Stimulated activated CD4-positive, alpha-beta T cell treated with anti-CD3 and anti-CD28 coated beads, Interleukin-2, amount 100 ng/mL, for 24 hours (primary cell): ENCODE data around the gene GLT1D1.

ENCODE experiments used
- DNase-seq, 2 donors: peaks; one replicate each; pipeline ENCODE4 v3.0.0-alpha.2; 2020

Gene GLT1D1

DNA sequence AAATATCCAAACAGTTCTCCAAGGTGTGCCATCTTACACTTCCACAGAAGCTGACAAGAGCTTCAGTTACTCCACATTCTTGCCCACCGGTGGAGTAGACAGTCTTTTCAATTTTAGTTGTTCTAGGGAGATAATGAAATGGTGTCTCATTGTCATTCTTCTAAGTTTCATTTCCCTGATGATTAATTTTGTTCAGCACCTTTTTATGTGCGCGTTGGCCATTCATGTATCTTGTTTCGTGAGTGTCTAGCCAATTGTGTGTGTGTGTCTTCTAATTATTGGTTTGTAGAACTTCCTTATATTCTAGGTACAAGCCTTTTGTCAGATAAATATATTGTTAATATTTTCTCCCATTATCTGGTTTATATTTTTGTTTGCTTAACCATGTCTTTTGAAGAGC, 63.1 kb downstream of the GLT1D1 start:
- no peak for DNase-seq

GRCh38 chr12:128918481-128919260, 65.4 kb downstream of the GLT1D1 start:
- no peak for DNase-seq

GRCh38 chr12:128920468-128920867, 67.2 kb downstream of the GLT1D1 start:
- no peak for DNase-seq

DNA sequence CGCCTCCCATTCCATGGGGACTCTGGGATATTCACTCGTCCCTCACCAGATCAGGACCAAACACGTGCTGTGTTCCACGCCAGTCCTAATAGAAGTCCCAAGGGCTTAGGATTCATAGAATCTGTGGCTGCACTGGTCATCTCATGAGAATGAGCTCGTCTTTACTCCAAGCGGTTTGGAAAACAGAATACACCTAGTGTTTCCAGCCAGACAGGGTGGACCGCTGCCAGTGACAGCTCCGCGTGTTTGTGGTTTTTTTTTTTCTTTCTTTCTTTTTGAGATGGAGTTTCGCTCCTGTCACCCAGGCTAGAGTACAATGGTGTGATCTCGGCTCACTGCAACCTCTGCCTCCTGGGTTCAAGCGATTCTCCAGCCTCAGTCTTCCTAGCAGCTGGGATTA, 75.1 kb downstream of the GLT1D1 start:
- DNase-seq = no peak

GRCh38 chr12:128929057-128929456, 75.8 kb downstream of the GLT1D1 start:
- DNase-seq = no peak

- no peak for DNase-seq
Observed at GRCh38 chr12:128930606-128931005, 77.3 kb downstream of the GLT1D1 start.

- no peak for DNase-seq
Observed at GRCh38 chr12:128932521-128932920, 79.2 kb downstream of the GLT1D1 start.

- no peak for DNase-seq
Observed at GRCh38 chr12:128933039-128933438, 79.8 kb downstream of the GLT1D1 start.

DNA sequence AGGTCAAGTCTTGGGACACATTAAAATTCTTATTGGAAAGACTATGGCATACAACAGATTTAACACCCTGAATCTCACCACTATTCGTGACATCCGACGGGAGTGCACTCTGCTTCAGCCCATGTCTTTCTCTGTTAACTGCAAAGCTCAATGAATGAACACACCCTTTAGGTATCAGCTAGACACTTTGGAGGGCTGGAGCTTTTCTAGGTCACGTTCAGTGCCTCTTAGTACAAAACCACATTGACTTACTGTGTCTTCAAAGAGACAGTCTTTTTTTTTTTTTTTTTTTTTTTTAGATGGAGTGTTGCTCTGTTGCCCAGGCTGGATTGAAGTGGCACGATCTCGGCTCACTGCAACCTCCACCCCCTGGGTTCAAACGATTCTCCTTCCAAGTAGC, 80.6 kb downstream of the GLT1D1 start:
- DNase-seq = no peak

DNA sequence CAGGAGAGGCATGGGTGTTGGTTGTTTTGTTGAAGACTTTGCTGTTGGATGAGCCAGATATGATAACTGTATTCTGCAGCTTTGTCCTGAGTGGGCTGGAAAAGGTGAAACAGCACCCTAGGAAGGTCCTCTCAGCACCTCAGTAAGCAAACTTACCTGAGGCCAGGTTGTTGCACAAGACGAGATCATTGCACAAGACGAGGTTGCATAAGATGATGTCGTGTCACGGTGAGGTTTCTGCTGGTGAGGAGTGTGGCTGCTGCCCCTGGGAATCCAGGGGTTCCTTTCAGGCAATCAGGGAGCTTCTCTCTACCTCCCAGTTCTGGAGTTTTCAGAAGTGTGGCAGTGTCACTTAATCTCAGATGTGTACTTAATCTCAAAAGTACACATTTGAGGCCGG, 85.6 kb downstream of the GLT1D1 start:
- no peak for DNase-seq

DNA sequence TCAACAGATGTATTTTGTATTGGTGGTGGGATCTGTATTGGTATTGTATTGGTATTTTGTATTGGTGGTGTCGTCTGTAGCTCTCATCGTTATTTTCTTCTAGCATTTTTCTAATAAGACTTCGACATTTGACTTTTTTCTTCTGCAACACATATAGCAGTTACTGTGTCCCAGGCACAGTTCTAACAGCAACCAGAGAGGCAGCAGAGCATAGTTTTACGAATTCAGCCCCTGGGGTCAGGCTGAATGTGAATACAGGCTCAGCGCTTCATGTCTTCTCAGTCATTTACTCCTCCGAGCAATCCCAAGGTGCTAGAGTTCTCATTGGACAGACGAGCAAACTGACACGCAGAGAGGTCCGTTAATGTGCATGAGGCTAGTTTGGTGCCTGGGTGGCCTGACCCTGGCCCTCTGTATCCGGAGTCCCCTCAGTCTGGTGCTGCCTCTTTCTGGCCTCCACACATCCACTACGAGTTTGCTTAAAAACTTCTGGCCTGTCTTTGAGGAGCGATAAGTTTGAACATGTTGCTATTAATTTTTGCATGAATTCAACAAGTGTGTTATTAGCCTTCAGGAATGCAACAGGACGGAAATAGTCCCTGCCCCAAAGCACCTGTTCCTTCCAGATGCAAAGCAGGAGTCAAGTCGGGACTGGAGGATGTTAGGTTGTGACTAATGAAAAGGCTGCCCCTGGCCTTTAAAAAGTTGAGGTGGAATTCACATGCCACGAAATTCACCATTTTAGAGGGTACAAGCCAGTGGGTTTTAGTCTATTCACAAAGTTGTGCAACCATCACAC, 87.0 kb downstream of the GLT1D1 start:
- no peak for DNase-seq

- DNase-seq = no peak
Observed at GRCh38 chr12:128940974-128941373, 87.7 kb downstream of the GLT1D1 start.

DNA sequence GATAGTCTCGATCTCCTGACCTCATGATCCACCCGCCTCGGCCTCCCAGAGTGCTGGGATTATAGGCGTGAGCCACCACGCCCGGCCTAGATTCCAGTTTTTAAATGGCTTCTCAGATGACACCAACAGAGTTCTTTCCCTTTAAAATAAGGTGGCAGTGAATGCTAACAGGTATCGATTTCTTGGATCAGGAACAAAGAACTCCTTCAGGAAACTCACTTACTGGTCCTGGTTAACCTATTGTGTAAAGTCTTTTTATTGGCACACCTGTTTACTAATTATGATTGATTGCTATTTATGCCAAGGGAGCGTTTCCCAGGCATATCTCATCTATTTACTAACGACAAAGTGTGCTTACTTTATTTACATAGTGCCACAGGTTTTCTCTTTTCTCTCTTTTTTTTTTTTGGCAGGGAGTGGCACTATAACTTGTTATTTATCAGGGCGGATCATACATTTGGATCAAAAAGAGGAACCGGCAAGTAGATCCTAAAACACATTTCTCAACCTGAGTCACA, 89.7 kb downstream of the GLT1D1 start:
- no peak for DNase-seq

GRCh38 chr12:128944956-128945355, 91.7 kb downstream of the GLT1D1 start:
- no peak for DNase-seq

DNA sequence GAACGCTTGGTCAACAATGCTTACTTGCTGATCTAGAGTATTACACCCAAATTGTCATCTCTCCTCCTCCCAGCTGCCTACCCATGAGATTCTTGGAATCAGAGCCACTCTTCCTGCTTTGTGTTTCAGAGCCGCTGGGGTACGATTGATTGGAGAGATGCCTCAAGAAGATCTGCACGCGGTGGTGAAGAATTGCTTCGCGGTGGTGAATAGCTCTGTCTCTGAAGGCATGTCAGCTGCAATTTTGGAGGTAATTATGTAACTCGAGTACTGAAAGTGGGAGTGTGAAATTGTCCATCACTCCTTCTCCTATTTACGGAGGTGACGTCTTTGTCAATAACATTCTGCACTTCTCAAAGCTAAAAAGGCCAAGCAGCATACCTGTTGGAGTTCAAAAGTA, 93.9 kb downstream of the GLT1D1 start:
- no peak for DNase-seq

GRCh38 chr12:128949086-128949485, 95.8 kb downstream of the GLT1D1 start:
- no peak for DNase-seq

GRCh38 chr12:128951448-128951847, 98.2 kb downstream of the GLT1D1 start:
- DNase-seq = no peak

- DNase-seq = no peak
Observed at GRCh38 chr12:128956755-128957154, 103.5 kb downstream of the GLT1D1 start.

- no peak for DNase-seq
Observed at GRCh38 chr12:128959901-128960300, 106.6 kb downstream of the GLT1D1 start.

GRCh38 chr12:128961308-128961902, 108.1 kb downstream of the GLT1D1 start:
- no peak for DNase-seq

- no peak for DNase-seq
Observed at GRCh38 chr12:128961957-128962356, 108.7 kb downstream of the GLT1D1 start.

GRCh38 chr12:128966203-128966810, 113.0 kb downstream of the GLT1D1 start:
- no peak for DNase-seq

DNA sequence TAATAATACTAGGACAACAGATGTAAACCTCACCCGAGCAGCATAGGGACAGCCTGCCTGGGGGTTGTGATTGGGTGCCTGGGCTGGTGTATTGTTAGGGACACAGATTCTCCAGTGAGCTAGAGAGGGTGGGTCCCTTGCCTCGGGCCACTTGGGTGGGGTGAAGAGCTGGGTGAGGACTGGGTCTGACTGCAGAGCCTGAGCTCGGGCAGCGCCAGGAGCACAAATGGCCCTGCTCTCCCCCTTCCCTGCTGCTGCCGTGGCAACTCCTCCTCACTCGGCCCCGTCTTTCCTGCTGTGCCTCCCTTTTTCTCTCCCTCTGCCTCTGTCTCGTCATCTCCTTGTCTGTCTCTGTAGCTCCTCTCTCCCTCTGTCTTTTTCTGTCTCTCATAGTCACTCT, 115.4 kb downstream of the GLT1D1 start:
- DNase-seq = no peak
